Sigmoid colon (tissue), 4 donors: ENCODE measurements around the gene KRT39.

Experiments
- CTCF ChIP-seq, 4 experiments: fragments of 450-650 bp in 3 of 4; fragments of 200-600 bp in 1 of 4; IDR thresholded peaks; one replicate each; pipeline ENCODE4 v1.5.1; 2016 to 2019; ENCODE audit warnings: antibody characterized with exemption in 4 of 4, mild to moderate bottlenecking in 3 of 4, moderate library complexity in 2 of 4
- EP300 ChIP-seq, 4 donors: sonication (generic); formaldehyde crosslinking; IDR thresholded peaks; one replicate each; pipeline ENCODE4 v1.6.1; 2017; ENCODE audit warnings: antibody characterized with exemption in 4 of 4

- TF ChIP-seq CTCF (IDR thresholded peaks at IDR 0.05) (no peak), EP300 (IDR thresholded peaks at IDR 0.05) (no peak)
Observed at GRCh38 chr17:40935624-40936023, 31.1 kb downstream of the KRT39 start.
